PC-9 (cell line): ENCODE results near the gene RAB5B.

Experiments
- CTCF ChIP-seq: fragments of 200-600 bp; sonication (generic); conservative IDR thresholded peaks from 2 replicates; pipeline ENCODE4 v1.6.1; 2017; ENCODE audit warnings: mixed run types, antibody characterized with exemption, mild to moderate bottlenecking, moderate library complexity
- EZH2 ChIP-seq: fragments of 200-600 bp; sonication (generic); IDR thresholded peaks from 2 replicates; pipeline ENCODE4 v1.8.0; 2017; ENCODE audit warnings: antibody characterized with exemption, low read depth

GRCh38 chr12:55970775-55971174 lies 3.1 kb upstream of the RAB5B start:
- TF ChIP-seq CTCF (no peak), EZH2 (no peak)
